CD4-positive, alpha-beta T cell treated with Interleukin-6 at 100 ng/mL for 8 hours (primary cell): ENCODE results near the gene KRT73.

Experiments
- DNase-seq: peaks from one replicate; pipeline ENCODE4 v3.0.0-alpha.2; 2020; ENCODE audit warnings: mixed read lengths, low spot score

KRT73 gene

GRCh38 chr12:52645120-52645761 is 26.9 kb upstream of the KRT73 start:
- DNase-seq, result peak; percentile 82

GRCh38 chr12:52644078-52644415 is 25.7 kb upstream of the KRT73 start:
- DNase-seq, result no peak

- DNase-seq, result no peak
Measured at GRCh38 chr12:52643233-52644077, 25.1 kb upstream of the KRT73 start.

- no peak for DNase-seq
Measured at GRCh38 chr12:52641468-52641867, 23.1 kb upstream of the KRT73 start.

- DNase-seq, result no peak
Measured at GRCh38 chr12:52637299-52637698, 18.9 kb upstream of the KRT73 start.

GRCh38 chr12:52636592-52637258 is 18.4 kb upstream of the KRT73 start:
- no peak for DNase-seq

GRCh38 chr12:52636189-52636588 is 17.8 kb upstream of the KRT73 start:
- no peak for DNase-seq

- DNase-seq, result no peak
Measured at GRCh38 chr12:52634266-52635056, 16.1 kb upstream of the KRT73 start.

GRCh38 chr12:52633383-52633782 is 15.0 kb upstream of the KRT73 start:
- peak; percentile 55 for DNase-seq

- no peak for DNase-seq
Measured at GRCh38 chr12:52632656-52633055, 14.3 kb upstream of the KRT73 start.

- no peak for DNase-seq
Measured at GRCh38 chr12:52631676-52632459, 13.5 kb upstream of the KRT73 start.

GRCh38 chr12:52631264-52631663 is 12.9 kb upstream of the KRT73 start:
- no peak for DNase-seq

- peak; percentile 16 for DNase-seq
Measured at GRCh38 chr12:52630599-52631200, 12.3 kb upstream of the KRT73 start.

GRCh38 chr12:52630008-52630500 is 11.7 kb upstream of the KRT73 start:
- DNase-seq, result no peak

GRCh38 chr12:52629281-52630007 is 11.1 kb upstream of the KRT73 start:
- DNase-seq, result no peak

GRCh38 chr12:52628841-52629240 is 10.5 kb upstream of the KRT73 start:
- no peak for DNase-seq

GRCh38 chr12:52628111-52628507 is 9.8 kb upstream of the KRT73 start:
- DNase-seq, result no peak

- DNase-seq, result no peak
Measured at GRCh38 chr12:52627395-52628110, 9.2 kb upstream of the KRT73 start.

- no peak for DNase-seq
Measured at GRCh38 chr12:52622349-52622748, 4.0 kb upstream of the KRT73 start.

- DNase-seq, result no peak
Measured at GRCh38 chr12:52618866-52619265, 507 bp upstream of the KRT73 start.
